Activated gamma-delta T cell treated with anti-CD3 and anti-CD28 coated beads, Interleukin-2, amount 50 U/mL, for 16 hours (primary cell): ENCODE results near the gene MYDGF.

Experiments used
- DNase-seq: peaks from one replicate; pipeline ENCODE4 v3.0.0-alpha.2; 2020; ENCODE audit warnings: low read depth

MYDGF gene

GRCh38 chr19:4673726-4674125 is 3.6 kb upstream of the MYDGF start:
- no peak for DNase-seq

- no peak for DNase-seq
Measured at GRCh38 chr19:4673216-4673615, 3.1 kb upstream of the MYDGF start.

DNA sequence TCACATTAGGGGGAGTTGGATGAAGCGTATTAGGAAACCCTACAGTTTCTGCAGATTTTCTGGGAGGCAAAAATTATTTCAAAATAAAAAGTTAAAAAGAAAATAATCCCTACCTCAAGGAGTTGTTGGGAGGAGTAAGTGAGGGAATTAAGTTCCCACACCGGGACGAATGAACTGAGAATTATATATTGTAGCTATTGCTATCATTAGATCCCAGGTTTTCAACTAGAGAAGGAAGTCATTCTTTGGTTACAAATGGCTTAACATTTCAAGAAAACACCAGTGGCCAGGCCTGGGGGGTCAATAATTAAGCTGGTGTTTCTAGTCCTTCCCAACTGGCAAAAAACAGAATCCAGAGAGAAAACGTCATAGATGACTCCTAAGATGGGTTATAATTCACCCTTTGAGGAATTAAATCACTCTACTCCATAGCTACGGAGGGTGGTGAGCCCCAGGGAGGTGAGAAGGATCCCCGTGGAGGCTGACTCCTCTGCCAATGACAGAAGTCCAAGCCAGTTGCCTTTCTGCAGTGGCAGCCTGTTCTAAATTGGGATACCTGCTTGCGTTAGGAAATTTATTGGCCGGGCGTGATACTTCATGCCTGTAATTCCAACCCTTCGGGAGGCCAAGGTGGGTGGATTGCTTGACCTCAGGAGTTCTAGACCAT is 1.2 kb upstream of the MYDGF start:
- DNase-seq, result no peak

- DNase-seq, result no peak
Measured at GRCh38 chr19:4664642-4665041, 5.5 kb downstream of the MYDGF start.

DNA sequence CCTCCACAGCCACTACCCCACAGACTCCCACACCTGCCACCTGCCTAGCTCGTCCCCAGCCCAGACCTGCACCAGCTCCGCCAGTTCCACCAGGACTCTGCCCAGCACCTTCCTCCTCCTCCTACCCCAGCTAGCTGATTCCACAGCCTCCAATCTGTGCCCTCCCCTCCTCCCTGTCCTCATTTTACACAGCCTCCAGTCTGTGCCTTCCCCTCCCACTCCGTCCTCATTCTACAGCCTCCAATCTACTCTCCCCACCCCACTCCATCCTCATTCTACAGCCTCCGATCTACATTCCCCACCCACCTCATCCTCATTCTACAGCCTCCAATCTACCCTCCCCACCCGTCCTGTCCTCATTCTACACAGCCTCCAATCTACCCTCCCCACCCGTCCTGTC is 7.3 kb downstream of the MYDGF start:
- no peak for DNase-seq

GRCh38 chr19:4662020-4662695 is 8.0 kb downstream of the MYDGF start:
- DNase-seq, result no peak

DNA sequence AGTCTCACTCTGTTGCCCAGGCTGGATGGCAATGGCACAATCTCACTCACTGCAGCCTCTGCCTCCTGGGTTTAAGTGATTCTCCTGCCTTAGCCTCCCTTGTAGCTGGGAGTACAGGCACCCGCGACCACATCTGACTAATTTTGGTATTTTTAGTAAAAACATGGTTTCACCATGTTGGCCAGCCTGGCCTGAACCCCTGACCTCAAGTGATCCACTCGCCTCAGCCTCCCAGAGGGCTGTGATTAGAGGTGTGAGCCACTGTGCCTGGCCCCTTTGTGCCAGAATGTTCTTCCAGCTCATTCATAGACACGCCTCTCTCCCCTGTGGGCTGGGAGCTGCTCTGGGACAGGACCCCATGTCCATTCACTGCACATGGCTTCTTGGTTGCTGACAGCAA is 9.1 kb downstream of the MYDGF start:
- no peak for DNase-seq

DNA sequence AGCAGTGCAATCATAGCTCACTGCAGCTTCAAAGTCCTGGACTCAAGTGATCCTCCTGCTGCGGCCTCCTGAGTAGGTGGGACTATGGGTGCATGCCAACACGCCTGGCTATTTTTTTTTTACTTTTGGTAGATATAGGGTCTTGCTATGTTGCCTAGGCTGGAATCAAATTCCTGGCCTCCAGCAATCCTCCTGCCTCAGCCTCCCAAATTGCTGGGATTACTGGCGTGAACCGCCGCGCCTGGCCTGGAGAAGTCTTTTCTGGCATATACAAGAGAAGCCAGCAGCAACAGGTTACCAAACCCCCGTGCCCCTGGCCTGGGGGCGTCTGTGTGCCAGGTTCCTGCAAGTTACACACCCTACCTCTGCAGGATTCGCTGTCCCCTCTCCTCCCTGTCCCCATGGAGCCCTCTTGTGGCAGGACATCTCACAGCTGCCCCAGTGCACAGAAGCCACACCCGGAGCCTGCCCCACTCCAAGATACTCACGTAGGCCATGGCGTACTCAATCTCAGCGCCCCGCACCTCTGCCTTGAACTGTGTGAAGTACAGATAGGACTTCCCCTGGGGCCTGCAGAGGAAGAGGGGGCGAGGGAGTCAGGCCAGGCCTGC is 9.9 kb downstream of the MYDGF start:
- DNase-seq, result no peak

DNA sequence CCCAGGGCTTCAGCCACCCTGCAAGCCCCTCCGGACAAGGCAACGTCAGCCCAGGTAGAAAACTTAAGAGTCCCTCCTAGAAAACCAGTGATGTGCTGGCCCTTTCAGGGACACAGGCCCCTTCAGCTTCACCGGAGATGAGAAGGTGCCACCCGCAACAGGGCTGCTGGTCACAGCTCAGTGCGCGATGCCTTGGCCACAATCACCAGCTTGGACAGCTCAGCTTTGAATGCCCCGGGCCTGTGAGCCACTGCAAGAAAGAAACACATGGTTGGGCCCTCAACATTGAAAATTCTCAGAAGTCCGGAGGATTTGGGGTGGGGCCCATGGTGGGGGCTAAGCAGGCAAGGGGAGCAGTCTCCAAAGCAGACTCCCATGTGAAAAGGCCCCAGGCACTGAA is 12.3 kb downstream of the MYDGF start:
- no peak for DNase-seq

GRCh38 chr19:4657262-4657661 is 12.9 kb downstream of the MYDGF start:
- no peak for DNase-seq

GRCh38 chr19:4656102-4656501 is 14.0 kb downstream of the MYDGF start:
- no peak for DNase-seq

GRCh38 chr19:4654437-4655361 is 15.4 kb downstream of the MYDGF start:
- DNase-seq, result no peak

DNA sequence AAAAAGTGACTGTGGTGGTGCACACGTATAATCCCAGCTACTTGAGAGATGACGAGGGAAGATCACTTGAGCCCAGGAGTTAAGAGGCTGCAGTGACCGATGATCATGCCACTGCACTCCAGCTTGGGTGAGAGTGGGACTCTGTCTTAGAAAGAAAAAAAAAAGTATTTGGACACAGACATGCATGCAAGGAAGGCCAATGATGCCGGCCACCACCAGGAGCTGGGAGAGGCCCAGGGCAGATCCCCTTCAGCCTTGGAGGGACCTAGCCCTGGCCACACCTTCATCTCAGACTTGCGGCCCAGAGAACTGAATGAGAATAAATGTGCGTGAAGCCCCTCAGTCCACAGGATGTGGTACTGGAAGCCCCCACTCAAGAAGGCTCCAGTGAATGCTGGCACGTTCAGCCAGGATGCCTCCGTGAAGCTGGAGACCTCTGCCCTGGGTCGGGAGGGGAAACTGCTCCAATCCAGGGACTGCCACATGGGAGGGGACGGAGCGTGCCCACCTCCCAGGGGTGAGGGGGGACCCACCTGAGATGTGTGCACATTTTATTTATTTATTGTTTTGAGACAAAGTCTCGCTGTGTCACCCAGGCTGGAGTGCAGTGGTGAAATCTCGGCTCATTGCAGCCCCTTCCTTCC is 16.2 kb downstream of the MYDGF start:
- DNase-seq, result no peak

GRCh38 chr19:4652075-4652474 is 18.1 kb downstream of the MYDGF start:
- DNase-seq, result no peak

DNA sequence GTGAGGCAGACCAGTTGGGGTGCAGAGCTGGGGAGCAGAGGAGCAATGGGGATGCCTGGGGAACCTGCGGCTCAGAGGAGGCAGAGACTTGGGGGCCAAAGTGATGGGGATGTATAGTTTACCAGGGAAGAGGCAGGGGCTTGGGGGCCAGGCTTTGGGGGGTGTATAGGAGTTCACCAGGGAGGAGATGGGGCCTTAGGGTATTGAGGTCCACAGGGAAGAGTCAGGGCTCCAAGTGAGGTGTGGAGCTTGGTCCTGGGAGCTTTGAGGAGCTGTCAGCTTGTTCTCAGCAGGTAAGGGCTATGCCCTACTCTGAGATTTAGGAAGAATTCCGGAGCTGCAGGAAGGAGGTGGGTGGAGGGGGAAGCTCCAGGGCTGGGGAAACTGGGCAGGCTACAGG is 20.0 kb downstream of the MYDGF start:
- no peak for DNase-seq

GRCh38 chr19:4649392-4650047 is 20.6 kb downstream of the MYDGF start:
- DNase-seq, result no peak

GRCh38 chr19:4647676-4648644 is 22.2 kb downstream of the MYDGF start:
- DNase-seq, result no peak

- DNase-seq, result no peak
Measured at GRCh38 chr19:4645718-4646117, 24.4 kb downstream of the MYDGF start.

DNA sequence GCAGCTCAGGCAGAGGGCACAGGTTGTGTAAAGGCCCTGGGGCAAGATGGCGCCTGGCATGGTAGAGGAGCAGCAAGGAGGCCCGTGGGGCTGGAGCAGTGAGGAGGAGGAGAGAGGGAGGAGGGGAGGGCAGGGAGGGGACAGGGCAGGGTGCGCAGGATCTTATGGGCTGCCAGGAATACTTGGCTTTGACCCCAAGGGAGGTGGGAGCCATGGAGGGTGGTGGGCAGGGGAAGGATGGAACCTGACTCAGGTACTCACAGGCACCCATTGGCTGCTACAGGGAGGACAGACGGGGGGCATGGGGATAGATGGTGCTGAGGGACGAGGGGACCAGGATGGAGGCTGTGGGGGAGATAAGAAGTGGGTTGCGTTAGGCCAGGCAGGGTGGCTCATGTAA is 27.5 kb downstream of the MYDGF start:
- DNase-seq, result no peak

- no peak for DNase-seq
Measured at GRCh38 chr19:4641132-4641531, 29.0 kb downstream of the MYDGF start.
